HG02884 (cell line): ENCODE results near the gene KCNQ5.
A peak's percentile ranks its signal among the peaks of the same experiment; 100 is the strongest.

Experiments used
- ATAC-seq: cut with Tn5 transposase; IDR thresholded peaks from one replicate; pipeline ENCODE4 v1.9.1; 2021; ENCODE audit warnings: mild to moderate bottlenecking, moderate library complexity; ENCODE audit not compliant: unreplicated experiment

Gene KCNQ5

DNA sequence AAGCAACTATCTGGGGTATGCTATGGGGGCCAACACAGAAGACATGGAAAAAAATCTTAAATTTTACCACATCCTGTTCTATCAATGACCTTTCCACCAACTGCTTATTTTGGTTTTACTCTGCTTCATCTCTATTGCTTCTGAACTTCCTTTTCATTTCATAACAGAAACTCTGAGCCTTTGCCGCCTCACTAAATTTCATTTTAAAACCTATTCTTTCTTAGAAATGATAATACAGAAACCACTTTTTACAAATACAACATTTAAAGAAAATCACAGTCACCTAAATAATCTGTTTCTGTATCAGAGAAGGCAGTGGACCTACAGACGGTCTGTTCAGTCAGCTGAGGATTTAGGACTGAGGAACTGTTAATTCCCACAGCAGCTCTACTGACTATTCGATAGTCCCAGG, 117.5 kb downstream of the KCNQ5 start:
- peak; percentile 54 for ATAC-seq

DNA sequence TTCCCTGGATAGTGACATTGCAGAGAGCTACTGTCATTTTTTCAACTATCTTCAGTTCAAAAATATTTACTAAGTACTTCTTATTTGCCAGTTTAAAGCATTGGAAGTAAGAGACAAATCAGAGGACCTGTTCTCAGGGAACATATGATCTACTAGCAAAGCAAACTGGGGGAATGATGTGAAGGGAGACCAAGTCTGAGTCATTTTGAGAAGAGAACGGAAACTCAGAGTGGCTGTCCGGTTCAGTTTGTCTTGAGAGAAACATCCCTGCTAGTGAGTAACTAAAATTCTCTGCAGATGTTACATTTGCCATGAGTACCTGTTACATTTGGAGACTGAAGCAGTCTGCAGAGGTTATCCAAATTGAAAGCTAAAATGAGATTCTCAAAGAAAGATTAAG, 118.3 kb downstream of the KCNQ5 start:
- ATAC-seq: peak; percentile 91

DNA sequence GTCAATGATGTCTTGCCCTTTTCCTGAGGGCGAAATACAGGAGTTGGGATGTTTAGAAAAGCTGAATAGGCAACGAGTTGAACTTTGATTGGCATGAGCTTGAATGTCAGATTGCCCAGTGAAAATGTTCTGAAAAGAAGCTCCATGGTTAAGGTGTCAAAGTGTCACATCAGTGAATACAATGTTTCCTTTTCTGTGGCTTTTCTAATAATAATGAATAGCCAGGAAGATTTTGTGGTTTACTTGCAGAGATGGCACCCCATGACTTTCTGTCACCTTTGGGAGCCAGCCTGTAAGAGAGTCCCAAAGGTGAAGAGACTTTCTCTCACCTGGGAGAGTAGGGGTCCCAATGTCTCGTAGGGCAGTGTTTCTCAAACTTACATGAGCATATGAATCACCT, 119.2 kb downstream of the KCNQ5 start:
- ATAC-seq: no peak

DNA sequence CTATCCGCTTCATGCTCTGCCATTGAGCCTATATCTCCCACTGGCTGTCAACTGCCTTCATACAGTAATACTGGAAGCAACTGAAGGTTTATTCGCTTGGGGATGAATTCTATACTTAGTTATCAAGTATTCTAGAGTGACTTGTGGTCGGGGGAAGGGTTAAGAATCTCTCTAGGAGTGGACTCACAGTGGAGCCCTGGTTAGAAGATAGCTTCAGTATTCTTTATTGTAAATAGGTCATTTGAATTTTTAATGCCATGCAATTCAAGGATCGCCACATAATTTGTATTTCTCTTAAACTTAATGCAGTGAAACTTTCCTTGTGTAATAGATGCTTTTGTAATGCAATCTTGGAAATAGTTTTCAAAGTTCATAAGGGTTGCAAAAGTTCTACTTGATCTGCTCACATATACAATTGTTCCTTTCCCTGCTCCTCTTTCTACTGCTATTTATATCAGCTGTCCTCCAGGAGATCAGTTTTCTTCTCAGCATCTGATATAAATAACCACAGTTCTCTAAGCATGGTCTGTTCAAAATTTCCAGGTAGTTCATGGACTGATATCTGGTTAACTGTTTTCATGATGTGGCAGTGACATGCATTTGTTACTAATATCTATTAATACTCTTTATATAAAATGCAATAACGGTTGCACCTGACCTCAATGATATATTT, 120.3 kb downstream of the KCNQ5 start:
- no peak for ATAC-seq

GRCh38 chr6:72746276-72746675, 124.4 kb downstream of the KCNQ5 start:
- no peak for ATAC-seq

DNA sequence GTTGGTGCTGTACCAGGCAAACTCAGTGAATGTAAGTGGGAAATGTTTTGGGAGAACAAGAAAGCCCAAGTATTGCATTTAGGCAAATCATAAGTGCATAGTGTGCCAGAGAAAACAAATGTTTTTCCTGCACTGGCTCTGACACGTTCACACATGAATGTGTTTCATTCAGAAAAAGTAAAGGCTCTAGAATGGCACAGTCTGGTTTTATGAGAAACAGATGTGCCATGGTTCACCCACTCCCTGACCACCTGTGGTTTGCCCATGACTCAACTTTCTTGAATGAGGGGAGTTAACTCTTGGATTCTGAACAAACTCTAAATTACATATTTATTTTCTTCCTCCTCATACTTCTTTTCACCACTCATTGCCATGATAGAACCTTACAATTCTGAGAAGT, 126.9 kb downstream of the KCNQ5 start:
- ATAC-seq: no peak

DNA sequence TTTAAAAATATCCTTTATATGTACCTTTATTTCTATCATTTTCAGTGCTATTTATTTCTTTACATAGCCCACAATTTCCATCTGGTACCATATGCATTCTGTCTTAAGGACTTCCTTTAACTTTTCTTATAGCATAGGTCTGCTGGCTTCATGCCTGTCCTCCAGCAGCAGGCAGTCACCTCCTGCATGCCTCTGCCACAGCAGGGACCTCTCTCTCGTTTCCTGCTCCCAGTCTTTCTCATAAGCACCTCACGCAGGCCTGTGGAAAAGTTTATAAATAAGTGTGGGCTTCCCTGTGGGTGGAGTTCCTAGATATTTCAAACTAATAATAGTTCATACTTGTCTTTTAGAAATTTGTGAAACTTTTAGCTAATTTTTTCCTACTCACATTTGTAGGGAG, 133.9 kb downstream of the KCNQ5 start:
- no peak for ATAC-seq

GRCh38 chr6:72757048-72757447, 135.2 kb downstream of the KCNQ5 start:
- ATAC-seq: no peak

DNA sequence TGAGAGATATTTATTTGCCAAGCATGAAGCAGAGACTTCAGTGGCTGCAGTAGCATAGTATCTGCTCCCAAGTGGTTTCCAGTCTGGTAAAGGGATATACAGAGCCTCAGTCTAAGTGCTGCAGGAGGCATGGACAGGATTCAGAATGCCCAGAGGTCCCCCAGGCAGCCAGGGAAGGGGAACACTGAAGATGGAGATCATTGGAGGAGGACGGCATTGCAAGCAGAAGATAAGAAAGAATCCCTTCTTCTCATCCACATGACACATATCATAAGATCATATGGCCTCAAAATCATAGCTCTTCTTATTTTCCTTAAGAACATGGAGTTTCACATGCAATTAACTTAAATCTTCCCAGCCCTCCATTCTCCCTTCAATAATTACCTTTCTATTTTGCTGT, 136.1 kb downstream of the KCNQ5 start:
- no peak for ATAC-seq

- no peak for ATAC-seq
Measured at GRCh38 chr6:72758901-72759300, 137.0 kb downstream of the KCNQ5 start.

DNA sequence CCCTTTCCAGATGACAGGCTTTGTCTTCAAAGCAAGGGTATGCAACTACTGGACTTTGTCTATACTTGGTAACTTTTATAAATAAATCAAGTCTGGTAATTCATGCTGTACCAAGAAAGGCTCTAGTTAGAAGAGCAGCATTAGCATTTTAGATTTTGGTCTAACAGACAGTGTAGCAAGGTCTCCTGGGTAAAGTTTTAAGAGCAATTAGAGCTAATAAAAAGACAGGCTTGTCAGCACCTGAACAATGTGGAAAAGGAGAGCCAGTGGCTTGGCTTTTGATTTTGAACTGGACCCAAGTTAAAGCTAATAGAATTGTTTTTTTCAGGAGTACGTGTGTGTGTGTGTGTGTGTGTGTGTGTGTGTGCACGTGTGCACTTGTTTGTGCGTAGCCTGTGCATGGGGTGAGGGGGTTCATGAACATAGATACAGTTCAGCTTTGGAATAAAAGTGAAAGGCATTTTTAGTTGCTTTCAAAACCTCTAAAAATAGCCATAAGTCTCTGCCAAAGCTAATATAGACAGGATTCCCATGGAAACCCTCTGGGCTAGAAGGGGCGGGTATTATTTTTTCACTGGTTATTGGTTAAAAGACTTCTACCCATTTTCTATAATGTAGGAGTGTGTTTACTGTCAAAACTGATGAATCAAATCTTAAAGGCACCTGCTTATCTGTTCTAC, 138.4 kb downstream of the KCNQ5 start:
- no peak for ATAC-seq

- ATAC-seq: no peak
Measured at GRCh38 chr6:72761761-72762160, 139.9 kb downstream of the KCNQ5 start.

DNA sequence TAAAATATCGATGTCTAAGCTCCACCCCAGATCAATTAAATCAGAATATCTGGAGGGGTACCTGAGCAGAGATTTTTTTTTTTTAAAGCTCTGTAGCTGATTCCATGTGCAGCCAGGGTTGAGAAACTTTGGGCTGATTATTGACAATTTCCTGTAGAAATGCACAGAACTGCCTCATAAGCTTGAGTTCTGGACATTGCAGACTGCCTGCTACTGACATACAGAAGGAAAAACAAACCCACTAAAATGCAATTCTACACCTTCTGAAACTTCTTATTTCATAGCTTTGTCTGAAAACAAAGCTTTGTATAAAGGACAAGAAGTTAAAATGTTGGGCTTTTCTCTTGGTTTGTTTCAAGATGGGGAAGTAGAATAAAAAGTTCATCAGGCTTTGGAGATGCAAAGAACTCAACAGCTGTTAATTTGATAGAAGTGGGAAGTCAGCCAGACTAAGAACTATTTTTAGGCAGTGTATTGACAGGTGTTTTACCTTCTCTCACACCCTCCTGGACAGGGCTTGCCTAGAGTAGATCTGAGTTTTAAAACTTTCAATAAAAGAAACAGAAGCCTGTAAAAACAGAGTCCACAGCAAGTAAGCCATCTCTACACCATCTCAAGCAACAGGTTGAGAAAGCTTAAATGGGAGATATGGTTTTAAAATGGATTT, 147.7 kb downstream of the KCNQ5 start:
- no peak for ATAC-seq

- ATAC-seq: no peak
Measured at GRCh38 chr6:72770959-72771358, 149.1 kb downstream of the KCNQ5 start.

DNA sequence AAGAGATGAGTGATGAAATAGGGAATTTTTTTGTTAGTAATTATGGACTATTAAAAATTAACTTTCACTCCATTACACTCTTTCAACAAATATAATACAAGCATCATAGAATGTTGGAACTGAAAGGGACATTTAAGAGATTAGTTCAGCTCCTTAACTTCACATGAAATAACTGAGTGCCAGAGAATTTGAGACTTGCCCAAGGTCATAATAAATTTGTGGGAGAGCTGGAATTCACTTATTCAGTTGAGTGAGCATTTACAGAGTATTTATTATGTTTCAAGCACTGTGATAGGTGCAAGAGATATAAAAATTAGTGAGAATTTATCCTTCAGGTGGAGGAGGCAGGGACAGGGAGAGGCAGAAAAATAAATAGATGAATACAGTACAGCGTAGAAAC, 154.6 kb downstream of the KCNQ5 start:
- no peak for ATAC-seq

DNA sequence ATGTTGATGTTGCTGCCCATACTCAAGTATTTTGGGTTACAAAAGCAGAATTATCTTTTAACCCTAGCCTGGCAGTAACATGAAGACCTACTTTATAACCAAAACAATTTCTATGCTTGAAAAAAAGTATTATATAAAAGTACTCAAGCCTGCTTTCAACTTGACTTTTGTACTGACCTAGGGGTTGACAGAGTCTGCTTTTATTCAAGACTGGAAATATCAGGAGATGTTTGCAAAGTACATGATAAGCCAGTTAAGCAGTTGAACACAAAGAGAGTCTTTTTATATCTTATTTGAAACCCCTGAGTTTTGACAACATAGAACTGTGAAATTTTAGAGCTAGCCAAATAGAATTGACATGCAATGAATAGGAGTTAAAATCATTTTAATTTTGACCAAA, 159.8 kb downstream of the KCNQ5 start:
- no peak for ATAC-seq

- no peak for ATAC-seq
Measured at GRCh38 chr6:72783035-72783434, 161.2 kb downstream of the KCNQ5 start.

GRCh38 chr6:72783666-72784065, 161.8 kb downstream of the KCNQ5 start:
- no peak for ATAC-seq

- ATAC-seq: no peak
Measured at GRCh38 chr6:72784071-72784470, 162.2 kb downstream of the KCNQ5 start.

- ATAC-seq: no peak
Measured at GRCh38 chr6:72784581-72784980, 162.7 kb downstream of the KCNQ5 start.

DNA sequence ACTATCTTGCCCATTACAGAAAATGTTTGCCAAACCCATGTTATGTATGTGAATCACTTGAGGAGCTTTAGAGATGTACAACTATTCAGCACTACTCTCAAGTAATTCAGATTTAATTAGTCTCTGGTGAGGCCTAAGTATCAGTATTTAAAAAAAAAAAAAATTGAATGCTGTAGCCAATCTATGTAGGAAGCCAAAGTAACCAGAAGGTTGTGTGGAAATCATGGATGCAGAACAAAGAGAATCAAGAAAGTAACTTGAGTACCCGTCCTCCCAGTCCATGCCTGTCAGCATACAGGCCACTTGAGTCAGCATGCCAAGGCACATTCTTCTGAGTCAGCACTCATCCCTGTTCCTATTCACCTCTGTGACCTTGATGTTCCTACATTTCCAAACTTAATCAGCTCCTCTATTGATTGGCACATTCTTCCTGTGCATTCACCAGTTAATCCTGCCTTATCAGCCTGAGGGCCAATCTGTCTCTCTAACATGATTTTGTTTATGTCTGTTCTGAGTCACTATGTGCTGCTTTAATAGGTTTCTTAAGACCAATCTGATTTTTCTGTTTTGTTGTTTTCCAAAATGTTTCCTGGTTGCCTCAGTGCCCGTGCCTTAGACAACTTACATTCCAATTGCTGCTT, 165.6 kb downstream of the KCNQ5 start:
- no peak for ATAC-seq

- ATAC-seq: no peak
Measured at GRCh38 chr6:72788188-72788587, 166.3 kb downstream of the KCNQ5 start.
